Mucosa of gallbladder (tissue), 1 donor: Measurements from ENCODE around the gene NDUFS4. TPM values are rescaled to one million over a fixed set of nuclear protein-coding genes. Genes with fewer than 3 reads are reported as not detected.
"Not testable (repeated sequence)": the region's sequence is repeated elsewhere in the genome, so short reads cannot be mapped to it uniquely, and the experiment has no call there.

Source experiments
- DNase-seq: peaks from one replicate; pipeline ENCODE4 v3.0.0-alpha.2; 2020; ENCODE audit warnings: low spot score
- total RNA-seq: library from RNA; stranded (reverse); gene quantifications from one replicate; pipeline ENCODE4 v1.2.1, GENCODE V29; 2021
- donor health status: DM: no; HTN: no; CAD: no.

NDUFS4 gene
- total RNA-seq, 1 donor from 2014 or later = 60.7 TPM

- no peak for DNase-seq
Measured at GRCh38 chr5:53575101-53575500, 14.7 kb downstream of the NDUFS4 start.

- no peak for DNase-seq
Measured at GRCh38 chr5:53575831-53576230, 15.4 kb downstream of the NDUFS4 start.

GRCh38 chr5:53576674-53577073 lies 16.2 kb downstream of the NDUFS4 start:
- no peak for DNase-seq

- DNase-seq = no peak
Measured at GRCh38 chr5:53578854-53579253, 18.4 kb downstream of the NDUFS4 start.

- DNase-seq = no peak
Measured at GRCh38 chr5:53580547-53580946, 20.1 kb downstream of the NDUFS4 start.

- DNase-seq = no peak
Measured at GRCh38 chr5:53582225-53582624, 21.8 kb downstream of the NDUFS4 start.

- no peak for DNase-seq
Measured at GRCh38 chr5:53590759-53591158, 30.3 kb downstream of the NDUFS4 start.

GRCh38 chr5:53594419-53594818 lies 34.0 kb downstream of the NDUFS4 start:
- no peak for DNase-seq

- no peak for DNase-seq
Measured at GRCh38 chr5:53597894-53598293, 37.5 kb downstream of the NDUFS4 start.

- no peak for DNase-seq
Measured at GRCh38 chr5:53601570-53601969, 41.1 kb downstream of the NDUFS4 start.

GRCh38 chr5:53603009-53603687 lies 42.7 kb downstream of the NDUFS4 start:
- DNase-seq = no peak

- no peak for DNase-seq
Measured at GRCh38 chr5:53604309-53604708, 43.9 kb downstream of the NDUFS4 start.

GRCh38 chr5:53607886-53608285 lies 47.4 kb downstream of the NDUFS4 start:
- no peak for DNase-seq

- DNase-seq = not testable (repeated sequence)
Measured at GRCh38 chr5:53608897-53609296, 48.5 kb downstream of the NDUFS4 start.

GRCh38 chr5:53613061-53613460 lies 52.6 kb downstream of the NDUFS4 start:
- no peak for DNase-seq

- DNase-seq = no peak
Measured at GRCh38 chr5:53613536-53613935, 53.1 kb downstream of the NDUFS4 start.

GRCh38 chr5:53614376-53614885 lies 54.0 kb downstream of the NDUFS4 start:
- no peak for DNase-seq

GRCh38 chr5:53616939-53617549 lies 56.6 kb downstream of the NDUFS4 start:
- no peak for DNase-seq

- no peak for DNase-seq
Measured at GRCh38 chr5:53631251-53631650, 70.8 kb downstream of the NDUFS4 start.

GRCh38 chr5:53642061-53642460 lies 81.6 kb downstream of the NDUFS4 start:
- DNase-seq = no peak

- DNase-seq = no peak
Measured at GRCh38 chr5:53643445-53643844, 83.0 kb downstream of the NDUFS4 start.

GRCh38 chr5:53645078-53645477 lies 84.6 kb downstream of the NDUFS4 start:
- DNase-seq = no peak

GRCh38 chr5:53649352-53649751 lies 88.9 kb downstream of the NDUFS4 start:
- DNase-seq = no peak
